Osteoblast (primary cell): Measurements from ENCODE around the gene PHIP. TPM values are rescaled to one million over a fixed set of nuclear protein-coding genes. Genes with fewer than 3 reads are reported as not detected.

Experiments used
- DNase-seq: peaks from one replicate; pipeline ENCODE4 v3.0.0; 2011; ENCODE audit warnings: low spot score, mixed read lengths; ENCODE audit not compliant: insufficient read length; ENCODE audit errors: missing footprints
- H2AFZ ChIP-seq: 2 replicates; pipeline ENCODE4 v1.6.0; 2011; ENCODE audit warnings: mild to moderate bottlenecking, low read length
- H3K27ac ChIP-seq: 2 replicates; pipeline ENCODE4 v1.5.1; 2011; ENCODE audit warnings: mild to moderate bottlenecking, low read depth, low read length, moderate library complexity
- H3K27me3 ChIP-seq: 2 replicates; pipeline ENCODE4 v1.6.0; 2012; ENCODE audit warnings: mild to moderate bottlenecking, control low read depth, inconsistent platforms, low read length, moderate library complexity; ENCODE audit not compliant: insufficient read depth
- H3K36me3 ChIP-seq: 2 replicates; pipeline ENCODE4 v1.5.1; 2011; ENCODE audit warnings: mild to moderate bottlenecking, low read length, control low read depth, moderate library complexity; ENCODE audit not compliant: insufficient read depth
- H3K4me1 ChIP-seq: 2 replicates; pipeline ENCODE4 v1.5.1; 2011; ENCODE audit warnings: mild to moderate bottlenecking, low read length, control low read depth, moderate library complexity; ENCODE audit not compliant: insufficient read depth
- H3K4me2 ChIP-seq: 2 replicates; pipeline ENCODE4 v1.6.0; 2011; ENCODE audit warnings: mild to moderate bottlenecking, low read length; ENCODE audit not compliant: insufficient read depth
- H3K4me3 ChIP-seq: fragments of 200-600 bp; sonication (generic); 3 replicates; pipeline ENCODE4 v1.5.1; 2012; ENCODE audit warnings: mild to moderate bottlenecking, low read length, inconsistent platforms; ENCODE audit not compliant: insufficient read depth
- H3K79me2 ChIP-seq: 2 replicates; pipeline ENCODE4 v1.6.0; 2012; ENCODE audit warnings: mild to moderate bottlenecking, low read length, control low read depth, inconsistent platforms; ENCODE audit not compliant: insufficient read depth
- H3K9me3 ChIP-seq: 2 replicates; pipeline ENCODE4 v1.5.1; 2011; ENCODE audit warnings: low read depth, low read length, control low read depth
- H4K20me1 ChIP-seq: 2 replicates; pipeline ENCODE4 v1.6.0; 2012; ENCODE audit warnings: mild to moderate bottlenecking, low read length, control low read depth; ENCODE audit not compliant: insufficient read depth
- CTCF ChIP-seq: IDR thresholded peaks from 2 replicates; pipeline ENCODE4 v1.5.1; 2011; ENCODE audit warnings: mild to moderate bottlenecking, low read depth, low read length, moderate library complexity; ENCODE audit errors: extremely low read depth
- total RNA-seq: library from RNA; depleted of rRNA; stranded (reverse); fragments of >200 nt; gene quantifications from 2 replicates; pipeline ENCODE4 v1.2.3, GENCODE V29; 2012

The PHIP gene
- total RNA-seq, 1 donor: 23.9 TPM

GRCh38 chr6:79042799-79043126, 35.3 kb downstream of the PHIP start:
- H3K4me3 ChIP-seq: no peak overlapping the region
- DNase-seq: no peak
- H3K4me2 ChIP-seq: no peak overlapping the region
- peaks cover 10% of the 10 kb centered on the region for H3K79me2 ChIP-seq
- no peaks in the 10 kb centered on the region for H3K9me3 ChIP-seq
- H3K27me3 ChIP-seq: no peaks in the 10 kb centered on the region
- no peaks in the 10 kb centered on the region for H4K20me1 ChIP-seq
- peaks cover 5% of the 10 kb centered on the region for H3K36me3 ChIP-seq
- no peak overlapping the region for H2AFZ ChIP-seq
- no peak for TF ChIP-seq CTCF
- H3K27ac ChIP-seq: no peak overlapping the region
- no peaks in the 10 kb centered on the region for H3K4me1 ChIP-seq

- peaks cover 5% of the 10 kb centered on the region for H3K36me3 ChIP-seq
- no peaks in the 10 kb centered on the region for H4K20me1 ChIP-seq
- H3K4me1 ChIP-seq: no peaks in the 10 kb centered on the region
- peaks cover 12% of the 10 kb centered on the region for H3K79me2 ChIP-seq
- no peaks in the 10 kb centered on the region for H3K9me3 ChIP-seq
- H3K27me3 ChIP-seq: no peaks in the 10 kb centered on the region
- no peak overlapping the region for H3K27ac ChIP-seq
- H3K4me2 ChIP-seq: no peak overlapping the region
- no peak overlapping the region for H2AFZ ChIP-seq
- TF ChIP-seq CTCF: no peak
- DNase-seq: no peak
- no peak overlapping the region for H3K4me3 ChIP-seq
These were observed 35.8 kb downstream of the PHIP start for GRCh38 chr6:79042088-79042798.

DNA sequence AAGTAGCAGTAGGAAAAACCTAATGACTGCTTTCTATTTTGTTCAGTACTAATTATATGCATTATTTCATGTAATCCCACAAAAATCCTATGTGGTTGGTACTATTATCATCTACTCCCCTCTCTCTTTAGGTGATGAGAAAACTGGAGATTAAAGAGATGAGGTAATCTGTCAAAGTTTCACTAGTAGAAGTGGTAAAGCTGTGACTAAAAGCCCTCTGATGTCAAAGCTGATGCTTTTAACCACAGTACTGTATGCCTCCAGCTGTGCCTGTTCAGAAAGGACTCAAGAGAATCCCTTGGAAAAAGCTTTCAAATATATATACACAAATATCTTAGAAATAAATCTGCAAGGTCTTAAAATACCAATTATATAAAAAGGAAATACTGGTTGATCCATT, 38.0 kb downstream of the PHIP start:
- TF ChIP-seq CTCF: no peak

DNA sequence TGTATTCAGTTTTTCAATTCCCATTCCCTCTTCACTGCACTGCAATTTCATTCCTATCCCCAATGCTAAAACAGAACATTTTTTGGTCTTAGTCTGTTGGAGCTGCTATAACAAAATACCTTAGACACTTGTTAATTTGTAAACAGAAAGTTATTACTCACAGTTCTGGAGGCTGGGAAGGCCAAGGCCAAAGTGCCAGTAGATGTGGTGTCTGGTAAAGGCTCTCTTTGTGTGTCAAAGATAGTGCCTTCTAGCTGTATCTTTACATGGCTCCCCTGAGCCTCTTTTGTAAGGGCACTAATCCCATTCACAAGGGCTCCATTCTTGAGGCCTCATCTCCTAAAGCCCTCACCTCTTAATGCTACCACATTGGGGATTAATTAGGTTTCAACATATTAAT, 40.0 kb downstream of the PHIP start:
- Histone ChIP-seq H3K79me2 (peaks cover 11% of the 10 kb centered on the region), H3K36me3 (peaks cover 5% of the 10 kb centered on the region), H3K4me2 (no peak overlapping the region), H3K9me3 (no peaks in the 10 kb centered on the region), H3K4me1 (no peaks in the 10 kb centered on the region), H3K27ac (no peak overlapping the region), H2AFZ (no peak overlapping the region), H3K27me3 (no peaks in the 10 kb centered on the region), H3K4me3 (no peak overlapping the region), H4K20me1 (no peaks in the 10 kb centered on the region)
- no peak for TF ChIP-seq CTCF
- no peak for DNase-seq

More for the DNA sequence above, 38.0 kb downstream of the PHIP start:
- H3K4me1 ChIP-seq: no peaks in the 10 kb centered on the region
- no peak for DNase-seq
- no peaks in the 10 kb centered on the region for H4K20me1 ChIP-seq
- peaks cover 10% of the 10 kb centered on the region for H3K79me2 ChIP-seq
- H3K27me3 ChIP-seq: no peaks in the 10 kb centered on the region
- no peak overlapping the region for H3K4me2 ChIP-seq
- H3K27ac ChIP-seq: no peak overlapping the region
- H2AFZ ChIP-seq: no peak overlapping the region
- peaks cover 5% of the 10 kb centered on the region for H3K36me3 ChIP-seq
- no peaks in the 10 kb centered on the region for H3K9me3 ChIP-seq
- H3K4me3 ChIP-seq: no peak overlapping the region
